HepG2 (cell line): Measurements from ENCODE around the gene RAD50. TPM values are rescaled to one million over a fixed set of nuclear protein-coding genes. Genes with fewer than 3 reads are reported as not detected.
A peak's percentile ranks its signal among the peaks of the same experiment; 100 is the strongest.

Experiments used
- ATAC-seq: fragments of 200-7000 bp; cut with Tn5 transposase; 3 replicates; pipeline ENCODE4 v1.9.1; 2020; ENCODE audit warnings: mild to moderate bottlenecking, moderate library complexity
- BruUV-seq: library from RNA; stranded (reverse); fragments of 400-500 nt; replicated peaks from 2 replicates; lab custom pipeline; 2021; lab: Mats Ljungman, UMichigan
- CTCF ChIA-PET: fragments of 300-600 bp; formaldehyde crosslinking; extraction: SDS; loops from one replicate; lab custom pipeline; 2021; ENCODE audit warnings: low total read pairs, inconsistent platforms, low intra/inter-chr PET ratio; lab: Yijun Ruan, JAX
- POLR2A ChIA-PET: fragments of 350-600 bp; sonication (Branson Sonifier 250); formaldehyde crosslinking; loops from one replicate; lab custom pipeline; 2020; ENCODE audit warnings: antibody characterized with exemption, inconsistent platforms; lab: Yijun Ruan, JAX
- DNase-seq: peaks from one replicate; pipeline ENCODE4 v3.0.0-alpha.2; 2015; ENCODE audit warnings: low spot score
- FAIRE-seq: peaks from 3 replicates; lab custom pipeline; 2011; peaks lifted over from hg19 to GRCh38; lab: Jason Lieb, UNC
- H2AFZ ChIP-seq: one replicate; pipeline ENCODE4 v1.6.1; 2011; ENCODE audit warnings: low read length, inconsistent platforms
- H3K27ac ChIP-seq: fragments of 300-600 bp; 3 replicates; pipeline ENCODE4 v1.8.0; 2011; ENCODE audit warnings: mixed run types, mild to moderate bottlenecking, mixed read lengths, low read length, inconsistent platforms; ENCODE audit not compliant: insufficient read depth; ENCODE audit errors: extremely low read length
- H3K27me3 ChIP-seq, 2 experiments: fragments of 200-600 bp in 1 of 2; 2 replicates in 1 of 2; 3 replicates in 1 of 2; pipeline versions ENCODE4 v1.6.0 to v1.8.0; 2011; ENCODE audit warnings: low read length in 2 of 2, mild to moderate bottlenecking in 2 of 2, moderate library complexity in 2 of 2, inconsistent platforms in 1 of 2; ENCODE audit not compliant: insufficient read depth in 2 of 2, control insufficient read depth in 1 of 2
- H3K36me3 ChIP-seq, 2 experiments: fragments of 200-600 bp in 1 of 2; replicated peaks in 1 of 2; 2 replicates in 1 of 2; 3 replicates in 1 of 2; pipeline versions ENCODE4 v1.5.1 to v1.8.0; 2011; ENCODE audit warnings: low read length in 2 of 2, inconsistent platforms in 1 of 2; ENCODE audit not compliant: insufficient read depth in 2 of 2, control insufficient read depth in 1 of 2
- H3K4me1 ChIP-seq: 2 replicates; pipeline ENCODE4 v1.5.1; 2012; ENCODE audit warnings: low read length, inconsistent platforms; ENCODE audit not compliant: insufficient read depth
- H3K4me2 ChIP-seq: 2 replicates; pipeline ENCODE4 v1.6.0; 2011; ENCODE audit warnings: low read depth, low read length, inconsistent platforms
- H3K4me3 ChIP-seq, 3 experiments: fragments of 200-600 bp in 1 of 3; sonication (generic), shearing (Covaris generic) in 1 of 3; replicated peaks in 1 of 3; 2 replicates each; pipeline ENCODE4 v1.5.1; 2011 to 2016; ENCODE audit warnings: low read length in 3 of 3, inconsistent platforms in 2 of 3, low read depth in 2 of 3, mild to moderate bottlenecking in 2 of 3, control low read depth in 1 of 3, mixed read lengths in 1 of 3; ENCODE audit not compliant: insufficient read depth in 1 of 3
- H3K79me2 ChIP-seq: one replicate; pipeline ENCODE4 v1.6.1; 2011; ENCODE audit warnings: low read length, inconsistent platforms; ENCODE audit not compliant: insufficient read depth
- H3K9ac ChIP-seq: 2 replicates; pipeline ENCODE4 v1.6.0; 2011; ENCODE audit warnings: mild to moderate bottlenecking, low read depth, low read length, inconsistent platforms; ENCODE audit not compliant: insufficient read depth
- H3K9me3 ChIP-seq: 2 replicates; pipeline ENCODE4 v1.5.1; 2012; ENCODE audit warnings: mild to moderate bottlenecking, low read length
- H4K20me1 ChIP-seq: 2 replicates; pipeline ENCODE4 v1.6.0; 2011; ENCODE audit warnings: inconsistent platforms, mild to moderate bottlenecking, low read length, moderate library complexity; ENCODE audit not compliant: insufficient read depth
- BATF2 ChIP-seq: sonication (generic); formaldehyde crosslinking; IDR thresholded peaks from 2 replicates; pipeline ENCODE4 v1.8.0; 2022; ENCODE audit warnings: mild to moderate bottlenecking, missing genetic modification reagents, moderate library complexity
- CREB1 ChIP-seq, 2 experiments: fragments of 450-650 bp in 1 of 2; IDR thresholded peaks; 2 replicates each; pipeline ENCODE4 v1.6.1; 2016 to 2017; ENCODE audit warnings: control low read depth in 1 of 2, mild to moderate bottlenecking in 1 of 2, missing compliant biosample characterization in 1 of 2, missing genetic modification characterization in 1 of 2
- ESRRA ChIP-seq: sonication (generic); formaldehyde crosslinking; IDR thresholded peaks from 2 replicates; pipeline ENCODE4 v1.5.1; 2020; ENCODE audit warnings: mild to moderate bottlenecking, low read depth, missing genetic modification reagents
- FOSL2 ChIP-seq: sonication (generic); formaldehyde crosslinking; IDR thresholded peaks from 2 replicates; pipeline ENCODE4 v1.4.0; 2020; ENCODE audit warnings: missing genetic modification reagents
- HMGA1 ChIP-seq: sonication (generic); formaldehyde crosslinking; conservative IDR thresholded peaks from 2 replicates; pipeline ENCODE4 v1.4.0; 2020; ENCODE audit warnings: missing genetic modification reagents
- MAFK ChIP-seq, 2 experiments: IDR thresholded peaks in 1 of 2; conservative IDR thresholded peaks in 1 of 2; 2 replicates each; pipeline ENCODE4 v1.6.1; 2011; ENCODE audit warnings: improper control_type of control experiment in 2 of 2, low read length in 2 of 2
- SMARCE1 ChIP-seq: fragments of 450-650 bp; IDR thresholded peaks from 2 replicates; pipeline ENCODE4 v1.6.1; 2017; ENCODE audit warnings: borderline replicate concordance
- ZBTB4 ChIP-seq: sonication (generic); formaldehyde crosslinking; IDR thresholded peaks from 2 replicates; pipeline ENCODE4 v1.4.0; 2020; ENCODE audit warnings: missing genetic modification reagents, mild to moderate bottlenecking, borderline replicate concordance
- ZNF280D ChIP-seq: sonication (generic); formaldehyde crosslinking; IDR thresholded peaks from 2 replicates; pipeline ENCODE4 v1.5.1; 2020; ENCODE audit warnings: mild to moderate bottlenecking, missing genetic modification reagents
- ZNF432 ChIP-seq: sonication (generic); formaldehyde crosslinking; IDR thresholded peaks from 2 replicates; pipeline ENCODE4 v1.5.0; 2020; ENCODE audit warnings: missing genetic modification reagents, mild to moderate bottlenecking, borderline replicate concordance
- ZNF652 ChIP-seq: IDR thresholded peaks from 2 replicates; pipeline ENCODE4 v1.6.1; 2016; ENCODE audit warnings: low read depth, borderline replicate concordance
- ZNF720 ChIP-seq: sonication (generic); formaldehyde crosslinking; IDR thresholded peaks from 2 replicates; pipeline ENCODE4 v1.4.0; 2020; ENCODE audit warnings: missing genetic modification reagents
- ZNF761 ChIP-seq: sonication (generic); formaldehyde crosslinking; conservative IDR thresholded peaks from 2 replicates; pipeline ENCODE4 v1.4.0; 2020; ENCODE audit warnings: mild to moderate bottlenecking, missing genetic modification reagents
- ZNF773 ChIP-seq: sonication (generic); formaldehyde crosslinking; IDR thresholded peaks from 2 replicates; pipeline ENCODE4 v1.4.0; 2020; ENCODE audit warnings: missing genetic modification reagents, borderline replicate concordance
- ZNF775 ChIP-seq: sonication (generic); formaldehyde crosslinking; IDR thresholded peaks from 2 replicates; pipeline ENCODE4 v1.4.0; 2020; ENCODE audit warnings: missing genetic modification reagents, mild to moderate bottlenecking, moderate library complexity, borderline replicate concordance
- ZNF879 ChIP-seq: sonication (generic); formaldehyde crosslinking; IDR thresholded peaks from 2 replicates; pipeline ENCODE4 v1.8.1; 2023; ENCODE audit warnings: missing genetic modification reagents
- in situ Hi-C: cut with HindIII; loops from 2 replicates; pipeline ENCODE4 v1.10.0; 2017; ENCODE audit warnings: low pct_unique_long_range_greater_than_20kb; ENCODE audit not compliant: extremely low pct_ligation_motif_present
- intact Hi-C: fragments of 100-400 bp; cut with micrococcal nuclease; formaldehyde crosslinking; loops from one replicate; pipeline ENCODE4 v1.10.0; 2022; ENCODE audit not compliant: unreplicated experiment
- polyA plus RNA-seq, 8 experiments: library from polyadenylated mRNA; depleted of rRNA in 3 of 8; stranded (reverse) in 7 of 8; unstranded in 1 of 8; fragments of >200 nt; fragmentation: Illumina TruSeq in 4 of 8; extraction: Trizol in 4 of 8; gene quantifications; 2 replicates each; pipeline versions ENCODE4 v1.2.1 to v1.2.3, GENCODE V29; 2011 to 2016; ENCODE audit warnings: low read depth in 4 of 8, missing spikeins in 1 of 8, mixed read lengths in 1 of 8; ENCODE audit not compliant: insufficient read depth in 1 of 8
- total RNA-seq, 5 experiments: library from RNA; depleted of rRNA; stranded (reverse); fragments of >200 nt; fragmentation: Illumina TruSeq; extraction: Trizol; gene quantifications; 2 replicates each; pipeline ENCODE4 v1.2.3, GENCODE V29; 2016; ENCODE audit warnings: low read depth in 1 of 5

Gene RAD50
- total and polyA plus RNA-seq, 2 of the 13 experiments (the other 11 are each of a cell fraction or from before 2014, with no cell fraction given): 19.2 to 23.4 TPM

GRCh38 chr5:132510076-132510475 is 46.7 kb upstream of the RAD50 start:
- no peak overlapping the region for H3K4me2 ChIP-seq
- H3K27ac ChIP-seq: no peak overlapping the region
- peaks cover 16% of the 10 kb centered on the region for H3K4me1 ChIP-seq
- FAIRE-seq (no peak), DNase-seq (no peak), ATAC-seq (no peak)
- no peaks in the 10 kb centered on the region for H3K27me3 ChIP-seq
- ChIA-PET POLR2A (no interaction called here), CTCF (no interaction called here)
- H3K79me2 ChIP-seq: no peaks in the 10 kb centered on the region
- H4K20me1 ChIP-seq: no peaks in the 10 kb centered on the region
- no peak overlapping the region for H3K9ac ChIP-seq
- BruUV-seq: no TSS peak
- intact Hi-C loops (no loop called here), in situ Hi-C loops (no loop called here)
- TF ChIP-seq ZNF280D (CRISPR knock-in tag) (no peak), ZNF879 (CRISPR knock-in tag) (no peak), BATF2 (CRISPR knock-in tag) (no peak), ESRRA (CRISPR knock-in tag) (no peak), ZNF652 (CRISPR knock-in tag) (no peak), ZNF432 (CRISPR knock-in tag) (no peak), ZNF720 (CRISPR knock-in tag) (no peak), SMARCE1 (no peak), CREB1 (IDR thresholded peaks at IDR 0.05) (0 out of 2 replicates have a peak, but pooled peaks have one; percentile 6), CREB1 (CRISPR knock-in tag; IDR thresholded peaks at IDR 0.05) (no peak), ZNF761 (no peak), HMGA1 (CRISPR knock-in tag) (no peak), MAFK (conservative IDR thresholded peaks at IDR 0.05 in 1 of 2, IDR thresholded peaks at IDR 0.05 in 1 of 2; ENCODE audit: low read length in 2 of 2) (peak in 1 of 2 experiments; percentile 18; a peak in 1 of 4 replicates), ZNF775 (CRISPR knock-in tag) (no peak), ZBTB4 (CRISPR knock-in tag) (no peak), ZNF773 (no peak), FOSL2 (CRISPR knock-in tag) (no peak)
- H3K9me3 ChIP-seq: no peaks in the 10 kb centered on the region
- no peak overlapping the region for H2AFZ ChIP-seq
- H3K36me3 ChIP-seq: no peaks in the 10 kb centered on the region
- no peak overlapping the region for H3K4me3 ChIP-seq
